NCI-H2196 (cell line): ENCODE measurements around the gene TMEM232.

Experiments
- DNase-seq: peaks from one replicate; lab custom pipeline; 2025; ENCODE audit not compliant: unreplicated experiment; lab: John Stamatoyannopoulos, UW

Gene TMEM232

GRCh38 chr5:110413856-110414255 is 312.6 kb downstream of the TMEM232 start:
- DNase-seq, result no peak

GRCh38 chr5:110409571-110409970 is 316.9 kb downstream of the TMEM232 start:
- no peak for DNase-seq

- no peak for DNase-seq
Measured at GRCh38 chr5:110402562-110402961, 323.9 kb downstream of the TMEM232 start.

GRCh38 chr5:110401881-110402280 is 324.6 kb downstream of the TMEM232 start:
- no peak for DNase-seq

GRCh38 chr5:110398951-110399350 is 327.5 kb downstream of the TMEM232 start:
- DNase-seq, result no peak

GRCh38 chr5:110397281-110397680 is 329.2 kb downstream of the TMEM232 start:
- no peak for DNase-seq

GRCh38 chr5:110386782-110387181 is 339.7 kb downstream of the TMEM232 start:
- DNase-seq, result no peak

- DNase-seq, result no peak
Measured at GRCh38 chr5:110383231-110383630, 343.2 kb downstream of the TMEM232 start.

GRCh38 chr5:110377943-110378342 is 348.5 kb downstream of the TMEM232 start:
- DNase-seq, result no peak

GRCh38 chr5:110377361-110377760 is 349.1 kb downstream of the TMEM232 start:
- DNase-seq, result no peak

- DNase-seq, result no peak
Measured at GRCh38 chr5:110376281-110376951, 350.1 kb downstream of the TMEM232 start.

- DNase-seq, result no peak
Measured at GRCh38 chr5:110371725-110372041, 354.8 kb downstream of the TMEM232 start.

- no peak for DNase-seq
Measured at GRCh38 chr5:110371011-110371724, 355.3 kb downstream of the TMEM232 start.
